Heart left ventricle (tissue), 16 donors: ENCODE data around the gene TMC2. TPM values are rescaled to one million over a fixed set of nuclear protein-coding genes. Genes with fewer than 3 reads are reported as not detected.
A peak's percentile ranks its signal among the peaks of the same experiment; 100 is the strongest.
"Not testable (repeated sequence)": the region's sequence is repeated elsewhere in the genome, so short reads cannot be mapped to it uniquely, and the experiment has no call there.

Experiments used
- ATAC-seq, 4 donors: fragments of 200-7000 bp; cut with Tn5 transposase; one replicate each; pipeline ENCODE4 v1.9.1; 2020 to 2022; ENCODE audit warnings: moderate library complexity in 4 of 4, mild to moderate bottlenecking in 3 of 4, moderate number of reproducible peaks in 1 of 4
- DNase-seq, 5 donors: peaks; one replicate each; pipeline ENCODE4 v3.0.0-alpha.2; 2020
- H3K27ac ChIP-seq, 12 donors: fragments of 200-600 bp; sonication (generic) in 4 of 12; one replicate each; pipeline versions ENCODE4 v1.5.0 to v1.8.0; 2016 to 2022; ENCODE audit warnings: mild to moderate bottlenecking in 2 of 12
- H3K27me3 ChIP-seq, 9 donors: fragments of 200-600 bp; sonication (generic) in 2 of 9; one replicate each; pipeline versions ENCODE4 v1.5.1 to v1.8.0; 2016 to 2022; ENCODE audit warnings: mild to moderate bottlenecking in 3 of 9
- H3K36me3 ChIP-seq, 9 donors: fragments of 200-600 bp; sonication (generic) in 2 of 9; one replicate each; pipeline versions ENCODE4 v1.5.0 to v1.8.0; 2018 to 2022; ENCODE audit warnings: mild to moderate bottlenecking in 2 of 9
- H3K4me1 ChIP-seq, 12 donors: fragments of 200-600 bp; sonication (generic) in 4 of 12; one replicate each; pipeline versions ENCODE4 v1.5.0 to v1.8.0; 2016 to 2022; ENCODE audit warnings: mild to moderate bottlenecking in 3 of 12
- H3K4me3 ChIP-seq, 12 donors: fragments of 200-600 bp; sonication (generic) in 4 of 12; one replicate each; pipeline versions ENCODE4 v1.5.0 to v1.8.0; 2017 to 2022; ENCODE audit warnings: mild to moderate bottlenecking in 9 of 12, moderate library complexity in 4 of 12
- H3K9me3 ChIP-seq, 12 donors: fragments of 200-600 bp; sonication (generic) in 4 of 12; one replicate each; pipeline versions ENCODE4 v1.5.0 to v1.8.0; 2016 to 2022; ENCODE audit warnings: mild to moderate bottlenecking in 1 of 12
- POLR2A ChIP-seq, 2 donors: fragments of 450-650 bp; IDR thresholded peaks; one replicate each; pipeline ENCODE4 v1.6.1; 2017; ENCODE audit warnings: antibody characterized with exemption in 2 of 2, mild to moderate bottlenecking in 2 of 2, moderate library complexity in 2 of 2
- WGBS, 4 donors: extraction: QIAGEN DNeasy Blood & Tissue Kit in 2 of 4; methylation state at CpG; one replicate each; pipeline versions ENCODE4 v1.1.5 to v1.1.7; 2013 to 2018; 5-methylcytosine and 5-hydroxymethylcytosine counted together
- intact Hi-C, 10 donors: fragments of 100-400 bp; cut with DNase I; formaldehyde crosslinking; loops; one replicate each; pipeline versions ENCODE4 v1.11.1 to v1.14.2; 2022
- polyA plus RNA-seq, 2 donors: library from polyadenylated mRNA; stranded (reverse); fragments of 200-250 nt; gene quantifications; one replicate each; pipeline ENCODE4 v1.2.3, GENCODE V29; 2013
- total RNA-seq, 9 donors: library from RNA; depleted of rRNA in 2 of 9; stranded (reverse); fragments of >200 nt in 2 of 9; fragmentation: NEBNext Ultra II Directional in 3 of 9; extraction: Animal tissue kit (Norgen Biotek cat#: 25700) in 3 of 9; gene quantifications; one replicate each; pipeline versions ENCODE4 v1.1.0 to v1.2.4, GENCODE V29; 2016 to 2023
- TF ChIP-seq, protein P1 (sequence below), 12 donors: fragments of 200-600 bp; sonication (generic) in 4 of 12; IDR thresholded peaks; one replicate each; pipeline versions ENCODE4 v1.5.0 to v1.8.0; 2018 to 2022; ENCODE audit warnings: antibody characterized with exemption in 12 of 12, mild to moderate bottlenecking in 5 of 12
- donor health status: ischemic (EF 13 %, LVEDD 7.1; RV severe dilation, severe dysfunction).
- donor health status: healthy with polysubstance abuse.
- donor health status: DM: no; HTN: yes; CAD: no.
- donor health status: DM: no; HTN: no; CAD: no.
- donor health status: ischemic (EF 25% LVEDD 6.9; RV normal size, moderate dysfunction).
- donor health status: ischemic (EF 25% LVEDD 5.7; RV mildly dilated, moderate dysfunction).
- donor health status: healthy.
- donor health status: DM: yes; HTN: yes; CAD: no.
- donor health status: ischemic (EF 35%, LVEDD 5.7; RV mildly dilated, moderate dysfunction).
- donor health status: nonischemic (EF 11% LVEDD 7.7; RV severe dilation, severe dysfunction).
- donor health status: DM: yes; HTN: yes; CAD: no.
- donor health status: PGD.
- donor health status: ischemic (EF 29% LVEDD 5.4; RV normal size, mild dysfunction).
- donor health status: nonischemic (EF 23%, LVEDD 6.1; RV moderate dilation, normal function).

Gene TMC2
- total and polyA plus RNA-seq, 11 donors = not detected

DNA sequence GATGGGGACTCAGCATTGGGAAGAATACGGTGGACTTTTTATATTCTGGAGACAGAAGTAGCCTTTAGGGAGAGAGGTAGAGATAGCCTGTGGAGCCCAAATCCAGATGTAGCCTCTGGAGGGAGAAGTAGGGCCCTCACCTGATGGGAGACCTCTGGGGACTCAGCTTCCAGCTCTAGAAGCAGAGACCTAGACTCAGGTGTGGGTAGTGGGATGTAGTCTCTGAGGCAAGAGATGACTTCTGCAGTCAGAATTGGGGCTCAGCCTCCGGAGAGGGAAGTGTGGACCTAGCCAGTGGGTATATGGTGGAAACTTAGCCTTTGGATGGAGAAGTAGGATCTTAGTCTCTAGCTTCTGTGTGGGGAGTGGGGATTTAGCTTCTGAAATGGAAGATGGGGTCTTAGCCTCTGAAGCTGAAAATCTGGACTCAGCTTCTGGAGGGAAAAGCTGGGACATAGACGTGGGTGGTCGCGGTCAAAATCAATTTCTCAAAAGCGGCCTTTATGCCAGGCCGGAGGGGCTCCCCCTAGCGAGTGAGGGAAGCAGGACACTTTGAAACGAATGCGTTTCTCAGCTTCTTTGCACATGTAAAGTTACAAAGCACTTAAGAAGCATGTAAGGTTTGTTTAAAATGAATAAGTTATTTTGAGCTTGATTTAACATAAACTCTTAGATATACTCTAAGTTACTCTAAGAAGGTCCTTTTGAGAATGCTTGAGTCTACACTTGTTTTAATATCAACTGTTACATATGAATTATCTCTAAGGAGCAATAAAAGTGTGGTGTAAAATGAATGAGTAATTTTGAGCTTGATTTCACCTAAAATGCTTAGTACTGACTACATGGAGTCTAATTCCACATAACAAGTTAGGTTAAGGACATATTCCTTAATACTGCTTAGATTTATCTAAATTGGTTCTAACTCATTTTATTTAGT lies 14.7 kb upstream of the TMC2 start:
- no peak for TF ChIP-seq POLR2A (IDR thresholded peaks at IDR 0.05)
- TF ChIP-seq, protein P1, sequence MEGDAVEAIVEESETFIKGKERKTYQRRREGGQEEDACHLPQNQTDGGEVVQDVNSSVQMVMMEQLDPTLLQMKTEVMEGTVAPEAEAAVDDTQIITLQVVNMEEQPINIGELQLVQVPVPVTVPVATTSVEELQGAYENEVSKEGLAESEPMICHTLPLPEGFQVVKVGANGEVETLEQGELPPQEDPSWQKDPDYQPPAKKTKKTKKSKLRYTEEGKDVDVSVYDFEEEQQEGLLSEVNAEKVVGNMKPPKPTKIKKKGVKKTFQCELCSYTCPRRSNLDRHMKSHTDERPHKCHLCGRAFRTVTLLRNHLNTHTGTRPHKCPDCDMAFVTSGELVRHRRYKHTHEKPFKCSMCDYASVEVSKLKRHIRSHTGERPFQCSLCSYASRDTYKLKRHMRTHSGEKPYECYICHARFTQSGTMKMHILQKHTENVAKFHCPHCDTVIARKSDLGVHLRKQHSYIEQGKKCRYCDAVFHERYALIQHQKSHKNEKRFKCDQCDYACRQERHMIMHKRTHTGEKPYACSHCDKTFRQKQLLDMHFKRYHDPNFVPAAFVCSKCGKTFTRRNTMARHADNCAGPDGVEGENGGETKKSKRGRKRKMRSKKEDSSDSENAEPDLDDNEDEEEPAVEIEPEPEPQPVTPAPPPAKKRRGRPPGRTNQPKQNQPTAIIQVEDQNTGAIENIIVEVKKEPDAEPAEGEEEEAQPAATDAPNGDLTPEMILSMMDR (IDR thresholded peaks at IDR 0.05) = peak; percentile 73 to 90 (median 82)
- H3K4me1 ChIP-seq = peaks cover 0 to 40% (median 4%) of the 10 kb centered on the region in 12 donors
- H3K36me3 ChIP-seq = no peaks in the 10 kb centered on the region
- H3K4me3 ChIP-seq = no peak overlapping the region
- no peak overlapping the region for H3K27ac ChIP-seq
- no peaks in the 10 kb centered on the region for H3K27me3 ChIP-seq
- 16 to 20% (median 18%) methylated on average over 10 of the region's 10 CpGs for WGBS, 4 donors
- no peaks in the 10 kb centered on the region for H3K9me3 ChIP-seq
- peak in 2 of 5 donors; percentile 32 to 39 for DNase-seq
- intact Hi-C loops = loop anchor here in 8 of 10 donors (5.0 to 10.0 kb wide), 6 partner anchors 123 to 483 kb away; partner anchors contain the start of genes NOP56 (in 1 of the 8), PCED1A (in 1 of the 8) and VPS16 (in 1 of the 8)
- ATAC-seq = no peak

DNA sequence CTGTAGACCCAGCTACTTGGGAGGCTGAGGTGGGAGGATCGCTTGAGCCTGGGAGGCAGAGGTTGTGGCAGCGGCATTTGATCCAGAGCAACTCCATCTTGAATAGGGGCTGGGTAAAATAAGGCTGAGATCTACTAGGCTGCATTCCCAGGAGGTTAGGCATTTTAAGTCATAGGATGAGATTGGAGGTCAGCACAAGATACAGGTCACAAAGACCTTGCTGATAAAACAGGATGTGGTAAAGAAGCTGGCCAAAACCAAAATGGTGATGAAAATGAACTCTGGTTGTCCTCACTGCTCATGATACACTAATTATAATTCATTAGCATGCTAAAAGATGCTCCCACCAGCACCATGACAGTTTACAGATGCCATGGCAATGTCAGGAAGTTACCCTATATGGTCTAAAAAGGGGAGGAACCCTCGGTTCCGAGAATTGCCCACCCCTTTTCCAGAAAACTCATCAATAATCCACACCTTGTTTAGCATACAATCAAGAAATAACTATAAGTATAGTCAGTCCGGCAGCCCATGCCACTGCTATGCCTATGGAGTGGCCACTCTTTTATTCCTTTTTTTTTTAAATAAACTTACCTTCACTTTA lies 13.4 kb upstream of the TMC2 start:
- H3K4me1 ChIP-seq = peaks cover 0 to 40% (median 4%) of the 10 kb centered on the region in 12 donors
- intact Hi-C loops = loop anchor here in 8 of 10 donors (5.0 to 10.0 kb wide), 6 partner anchors 122 to 482 kb away; partner anchors contain the start of genes NOP56 (in 1 of the 8), PCED1A (in 1 of the 8) and VPS16 (in 1 of the 8)
- H3K36me3 ChIP-seq, ATAC-seq, DNase-seq, H3K9me3 ChIP-seq, H3K27me3 ChIP-seq, H3K27ac ChIP-seq, H3K4me3 ChIP-seq: not testable (repeated sequence)
- 79 to 90% (median 87%) methylated on average over 5 of the region's 5 CpGs for WGBS, 4 donors

DNA sequence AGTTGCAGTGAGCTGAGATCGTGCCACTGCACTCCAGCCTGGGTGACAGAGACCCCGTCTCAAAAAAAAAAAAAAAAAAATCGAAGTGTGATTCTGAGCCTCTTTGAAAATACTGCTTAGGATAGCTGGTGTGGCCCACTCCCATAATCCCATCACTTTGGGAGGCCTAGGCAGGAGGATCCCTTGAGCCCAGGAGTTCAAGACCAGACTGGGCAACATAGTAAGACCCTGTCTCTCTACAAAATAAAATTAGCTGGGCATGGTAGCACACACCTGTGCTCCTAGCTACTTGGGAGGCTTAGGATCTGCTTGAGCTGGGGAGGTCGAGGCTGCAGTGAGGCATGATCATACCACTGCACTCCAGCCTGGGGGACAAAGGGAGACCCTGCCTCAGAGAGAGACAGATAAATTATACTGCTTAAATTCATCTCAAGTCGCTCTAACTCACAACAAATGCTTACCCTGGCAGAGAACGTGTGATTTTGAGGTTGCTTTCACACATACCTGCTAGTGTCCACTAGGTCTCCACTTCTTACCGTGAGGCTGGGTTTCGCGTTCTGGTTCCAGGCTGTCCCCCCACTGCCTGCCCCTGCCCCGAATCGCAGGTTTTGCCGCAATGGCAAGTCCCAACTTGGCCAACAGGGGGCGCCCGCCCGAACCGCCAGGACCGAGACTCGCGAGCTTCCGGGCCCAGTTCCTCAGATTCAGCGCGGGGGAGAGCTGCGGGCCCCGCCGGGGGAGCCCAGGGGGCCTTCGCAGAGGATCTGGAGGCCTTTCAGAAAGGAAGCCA lies 12.3 kb upstream of the TMC2 start:
- peak; percentile 85 to 94 (median 88) for DNase-seq
- ATAC-seq = peak; percentile 66 to 84 (median 78)
- H3K27ac ChIP-seq = peak overlapping the region; percentile 58 to 97 (median 89)
- intact Hi-C loops = loop anchor here in 8 of 10 donors (1.0 to 10.0 kb wide), 10 partner anchors 15 to 481 kb away; partner anchors contain the start of genes SNRPB (in 2 of the 8), NOP56 (in 1 of the 8), PCED1A (in 1 of the 8) and VPS16 (in 1 of the 8)
- H3K36me3 ChIP-seq = no peaks in the 10 kb centered on the region
- H3K27me3 ChIP-seq = no peaks in the 10 kb centered on the region
- H3K4me1 ChIP-seq = peaks cover 0 to 40% (median 4%) of the 10 kb centered on the region in 12 donors
- peak in 1 of 2 donors; percentile 62 for TF ChIP-seq POLR2A (IDR thresholded peaks at IDR 0.05)
- TF ChIP-seq, protein P1 (IDR thresholded peaks at IDR 0.05) = peak; percentile 93 to 99 (median 96)
- no peaks in the 10 kb centered on the region for H3K9me3 ChIP-seq
- 11 to 35% (median 19%) methylated on average over 10 to 26 of the region's 26 CpGs for WGBS, 4 donors
- peak overlapping the region; percentile 62 to 96 (median 80) for H3K4me3 ChIP-seq
